GM18511 (cell line): ENCODE data around the gene SGCD.
"Not testable (repeated sequence)": the region's sequence is repeated elsewhere in the genome, so short reads cannot be mapped to it uniquely, and the experiment has no call there.

Experiments used
- ATAC-seq: cut with Tn5 transposase; IDR thresholded peaks from one replicate; pipeline ENCODE4 v1.9.1; 2021; ENCODE audit warnings: mild to moderate bottlenecking, moderate library complexity; ENCODE audit not compliant: unreplicated experiment

SGCD gene

DNA sequence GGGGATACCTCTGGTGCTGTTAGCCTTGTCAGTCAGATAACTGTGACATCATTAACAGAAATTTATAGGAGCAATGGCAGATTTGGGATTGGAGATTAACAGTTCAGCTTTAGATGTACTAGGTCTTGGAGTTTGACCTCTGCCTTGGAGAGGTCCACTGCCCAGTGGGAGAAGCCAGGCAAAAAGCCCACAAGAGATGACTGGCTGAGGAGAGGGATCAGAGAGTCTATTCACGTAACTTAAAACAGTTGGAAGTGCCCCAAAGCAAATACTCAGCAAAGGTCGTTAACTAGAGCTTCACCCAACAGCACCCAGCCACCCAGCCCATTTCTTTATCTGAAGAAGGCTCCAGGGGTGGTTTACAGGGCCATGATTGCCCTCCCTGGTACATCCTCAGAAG is 290.5 kb downstream of the SGCD start:
- no peak for ATAC-seq

DNA sequence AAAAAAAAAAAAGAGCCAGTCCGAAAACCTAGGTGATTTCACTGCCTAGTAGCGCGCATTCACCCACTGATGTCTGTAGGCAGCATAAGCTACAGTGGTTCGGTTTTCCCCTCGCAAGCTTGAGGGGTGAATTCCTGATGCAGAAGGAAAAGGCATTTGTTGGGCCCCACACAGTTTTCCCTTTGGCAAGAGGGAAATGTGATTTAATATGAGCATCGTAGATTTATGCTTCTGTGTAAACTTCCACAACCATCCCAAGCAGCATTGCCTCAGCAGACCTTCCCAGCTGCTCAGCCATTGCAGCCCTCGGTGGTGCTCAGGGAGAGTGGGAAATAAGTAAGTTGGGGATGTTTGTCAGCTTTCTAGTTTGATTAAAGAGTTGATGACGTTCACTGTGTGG is 291.6 kb downstream of the SGCD start:
- no peak for ATAC-seq

DNA sequence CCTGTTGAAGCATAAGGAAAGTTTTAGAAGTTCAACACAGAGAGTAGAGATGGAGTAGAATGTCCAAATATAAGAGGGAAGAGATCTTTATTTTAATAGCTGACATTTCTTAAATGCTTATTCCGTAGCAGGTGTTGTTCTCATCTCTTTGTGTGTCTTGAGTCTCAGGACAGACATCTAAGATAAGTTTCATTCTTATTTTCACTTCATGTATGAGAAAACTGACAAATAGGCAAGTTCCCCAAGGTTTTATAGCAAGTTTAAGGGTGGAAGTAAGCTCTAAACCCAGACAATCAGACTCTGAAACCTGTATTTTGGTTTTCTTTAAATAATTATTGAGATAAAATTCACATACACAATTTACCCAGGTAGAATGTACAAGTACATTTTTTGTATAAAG is 294.8 kb downstream of the SGCD start:
- ATAC-seq = no peak

DNA sequence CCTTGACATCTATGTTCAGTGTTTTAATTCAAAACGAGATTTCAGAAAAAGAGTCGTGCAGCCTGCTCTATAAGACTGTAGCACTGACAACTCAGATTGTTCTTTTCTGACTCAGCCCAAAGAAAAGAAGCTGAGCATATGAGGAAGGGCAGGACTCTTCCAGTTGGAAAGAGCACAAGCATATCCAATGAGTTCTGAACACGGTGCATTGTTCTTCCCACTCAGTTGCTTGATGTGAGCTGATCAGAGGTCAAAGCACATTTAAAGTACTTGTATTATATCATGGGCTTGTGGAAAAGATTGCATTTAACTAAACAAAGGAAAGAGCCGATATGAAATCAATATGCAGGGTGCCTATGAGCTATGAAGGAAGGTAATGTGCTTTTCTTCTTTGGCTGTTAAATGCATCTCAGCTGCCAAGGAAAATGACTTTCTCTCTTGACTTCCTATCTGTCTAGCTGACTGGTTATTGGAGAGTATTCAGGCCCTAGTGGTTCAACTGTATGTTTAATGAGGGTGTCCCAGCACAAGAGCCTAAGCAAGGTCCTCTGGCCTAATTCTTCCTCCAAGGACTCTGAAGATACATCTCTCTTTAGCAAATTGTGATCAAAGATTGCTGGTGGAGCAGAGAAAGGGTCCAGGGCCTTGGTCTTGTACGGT is 296.5 kb downstream of the SGCD start:
- ATAC-seq = no peak

DNA sequence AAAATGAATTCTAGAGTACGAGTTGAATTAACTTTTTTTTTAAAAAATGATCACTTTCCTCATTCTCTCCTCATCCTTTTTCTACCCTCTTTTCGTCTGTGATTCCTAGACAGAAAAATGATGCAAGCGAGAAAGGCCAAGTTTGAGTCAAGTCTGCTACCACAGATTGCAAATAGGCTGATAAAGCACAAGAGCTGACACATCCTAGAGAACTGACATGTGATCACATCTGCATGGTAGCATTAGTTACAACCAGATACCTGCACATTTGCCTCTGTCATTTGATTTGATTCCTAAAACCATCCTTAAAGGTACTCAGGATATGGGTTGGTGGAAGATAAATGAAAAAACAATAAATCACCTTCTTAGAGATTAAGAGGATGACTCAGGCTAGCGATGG is 297.7 kb downstream of the SGCD start:
- ATAC-seq = no peak

DNA sequence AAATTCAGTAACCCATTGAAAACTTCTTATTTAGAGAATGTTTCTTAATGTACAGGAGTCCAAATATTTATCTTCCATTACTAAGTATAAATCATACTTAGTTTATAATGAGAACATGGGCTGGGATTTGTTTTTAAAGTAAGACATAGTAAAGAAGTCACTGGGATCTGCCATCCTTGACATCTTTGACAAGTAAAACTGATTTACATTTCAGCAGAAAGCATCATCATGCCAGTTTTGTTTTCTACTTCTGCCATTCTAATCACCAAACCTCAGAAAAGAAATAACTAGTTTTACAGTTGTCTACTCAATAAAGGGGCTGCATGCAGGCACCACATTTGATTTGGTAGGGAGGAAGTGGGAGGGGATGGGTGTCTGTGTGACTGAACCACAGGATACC is 301.5 kb downstream of the SGCD start:
- ATAC-seq = no peak

DNA sequence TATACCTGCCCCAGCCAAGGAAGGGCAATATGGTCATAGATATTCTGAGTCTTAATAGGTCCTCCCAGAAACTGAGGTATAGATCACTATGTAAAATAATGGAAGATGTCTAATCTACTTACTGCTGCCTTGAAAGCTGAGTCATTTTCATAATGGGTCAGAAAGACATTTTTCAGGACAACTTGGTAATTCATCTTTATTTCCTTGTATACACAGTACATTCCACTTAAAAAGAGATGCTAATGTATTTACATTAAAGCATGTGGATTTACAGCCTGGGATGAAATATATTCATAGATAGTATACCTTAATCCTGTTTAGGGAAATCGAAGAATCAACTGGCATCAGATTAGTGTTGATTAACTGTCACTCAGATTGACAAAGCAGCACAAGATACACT is 304.0 kb downstream of the SGCD start:
- ATAC-seq = no peak

DNA sequence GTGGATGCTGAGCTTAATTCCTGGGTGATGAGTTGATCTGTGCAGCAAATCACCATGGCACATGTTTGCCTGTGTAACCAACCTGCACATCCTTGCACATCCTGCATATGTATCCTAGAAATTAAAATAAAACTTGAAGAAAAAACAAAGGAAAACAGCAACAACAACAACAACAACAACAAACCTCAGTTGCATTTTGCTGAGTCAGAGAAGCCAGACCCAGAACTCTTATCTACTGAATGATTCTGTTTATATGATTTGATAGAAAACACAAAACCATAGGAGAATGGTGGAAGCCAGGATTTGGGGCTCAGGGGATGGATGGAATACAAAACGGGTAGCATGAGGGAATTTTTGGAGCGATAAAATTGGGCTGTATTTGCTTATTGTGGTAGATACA is 307.3 kb downstream of the SGCD start:
- ATAC-seq = no peak

DNA sequence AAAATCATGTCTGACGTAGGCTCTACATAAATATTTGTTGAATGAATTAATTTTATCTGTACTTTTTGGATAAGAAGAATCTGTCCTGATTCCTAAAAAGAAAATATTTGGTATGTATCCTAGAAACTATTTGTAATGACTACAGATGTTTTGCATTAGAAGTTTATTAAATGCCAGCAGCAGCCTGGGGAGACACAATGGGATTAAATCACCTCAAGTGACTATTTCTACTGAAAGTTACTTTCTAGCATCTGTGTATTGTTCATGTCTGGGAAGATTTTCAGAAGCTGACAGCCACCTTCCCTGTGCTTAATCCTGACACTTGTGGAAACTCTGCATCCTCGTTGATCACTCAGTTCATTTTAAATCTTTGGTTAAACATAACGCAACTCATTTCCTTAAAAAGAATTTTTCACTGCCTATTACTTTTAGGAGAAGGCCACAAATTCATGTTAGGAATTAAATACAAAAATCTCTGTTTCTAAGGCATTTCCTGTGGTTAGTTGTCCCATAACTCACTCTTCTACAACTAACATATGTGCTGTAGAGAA is 313.8 kb downstream of the SGCD start:
- no peak for ATAC-seq

DNA sequence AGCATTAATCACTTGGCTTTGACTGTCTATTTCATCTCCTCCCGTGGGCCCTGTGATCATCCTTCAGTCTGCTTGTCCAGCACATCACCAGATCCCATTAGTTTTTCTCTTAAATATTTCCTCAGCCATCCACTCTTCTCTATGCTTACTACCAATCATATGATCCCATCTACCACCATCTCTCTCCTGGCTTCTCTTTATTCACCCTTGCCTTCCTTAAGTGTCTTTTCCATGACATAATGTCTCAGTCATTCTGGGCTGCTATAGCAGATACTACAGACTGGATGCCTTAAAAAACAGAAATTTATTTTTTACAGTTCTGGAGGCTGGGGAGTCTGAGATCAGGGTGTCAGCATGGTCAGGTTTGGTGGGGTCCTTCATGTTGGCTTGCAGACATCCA is 314.7 kb downstream of the SGCD start:
- ATAC-seq = no peak

DNA sequence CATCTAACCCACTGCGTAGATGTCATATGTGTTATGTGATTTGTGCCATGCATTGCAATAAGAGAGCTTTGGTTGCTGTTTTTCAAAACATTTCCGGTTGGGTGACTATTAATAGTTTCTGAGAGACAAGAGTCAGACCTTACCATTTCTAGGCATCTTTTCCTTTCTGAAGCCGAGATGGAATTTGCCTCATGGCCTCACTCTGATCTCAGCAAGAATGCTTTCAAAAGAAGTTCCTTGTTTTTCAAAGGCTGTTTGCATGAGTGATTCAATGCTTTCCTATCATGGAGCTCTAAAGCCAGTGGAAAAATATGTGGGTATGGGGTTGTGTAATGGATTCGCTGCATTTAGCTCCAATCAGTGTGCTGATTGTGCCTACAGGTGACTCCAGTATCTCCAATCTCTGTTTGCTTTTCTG is 320.1 kb downstream of the SGCD start:
- ATAC-seq = no peak

DNA sequence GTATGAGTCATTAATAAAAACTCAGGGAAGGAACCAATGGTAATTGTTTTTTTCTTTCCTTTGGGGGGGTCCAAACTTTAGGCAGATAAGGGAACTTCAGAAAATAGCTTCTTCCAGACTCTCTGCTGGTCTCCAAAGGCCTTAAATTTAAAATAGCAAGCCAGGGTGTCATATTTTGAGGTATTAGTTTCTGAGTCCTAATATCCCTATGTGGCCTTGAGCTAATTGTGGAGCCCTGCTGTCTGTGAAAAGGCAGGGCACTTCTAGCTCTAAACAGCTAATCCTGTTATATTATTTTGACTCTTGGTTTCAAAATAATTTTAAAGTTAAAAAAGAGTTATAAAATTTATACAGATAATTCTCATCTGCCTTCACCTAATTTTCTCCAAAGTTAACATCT is 327.5 kb downstream of the SGCD start:
- no peak for ATAC-seq

DNA sequence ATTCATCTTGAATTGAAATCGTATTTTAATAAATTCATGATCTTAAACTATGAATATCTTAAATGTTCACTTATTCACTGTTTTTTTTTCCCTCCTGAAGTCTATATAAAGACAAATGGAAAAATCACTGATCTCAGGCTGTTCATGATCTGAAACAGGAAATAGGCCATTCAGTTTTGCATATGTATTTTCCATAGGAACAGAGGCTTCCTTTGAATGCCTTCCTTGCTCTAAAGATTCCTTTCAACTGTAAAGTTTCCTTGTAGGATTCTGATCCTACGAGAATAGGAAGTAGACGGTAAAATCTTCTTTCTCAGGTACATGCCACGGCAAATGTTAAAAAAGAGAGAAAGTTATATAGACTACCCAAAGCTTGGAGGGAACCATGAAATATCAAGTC is 328.8 kb downstream of the SGCD start:
- ATAC-seq = no peak

DNA sequence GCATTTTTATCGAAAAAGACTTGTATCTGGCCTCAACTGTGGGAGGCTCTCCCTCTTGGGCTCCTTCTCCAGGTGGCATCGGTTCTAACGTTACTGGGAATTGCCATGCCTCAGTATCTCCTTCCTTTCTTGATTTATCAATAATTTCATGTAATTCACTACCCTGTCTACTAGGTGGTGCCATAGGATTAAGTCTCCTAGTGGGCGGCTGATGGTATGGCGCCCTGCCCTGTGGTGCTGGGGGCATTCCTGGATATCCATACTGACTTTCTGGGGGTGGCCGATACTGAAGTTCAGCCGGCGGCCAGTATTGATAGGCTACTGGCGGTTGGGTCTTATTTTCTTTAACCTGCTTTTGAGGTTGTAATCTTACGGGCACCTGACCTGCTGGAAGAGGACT is 337.9 kb downstream of the SGCD start:
- ATAC-seq = not testable (repeated sequence)

DNA sequence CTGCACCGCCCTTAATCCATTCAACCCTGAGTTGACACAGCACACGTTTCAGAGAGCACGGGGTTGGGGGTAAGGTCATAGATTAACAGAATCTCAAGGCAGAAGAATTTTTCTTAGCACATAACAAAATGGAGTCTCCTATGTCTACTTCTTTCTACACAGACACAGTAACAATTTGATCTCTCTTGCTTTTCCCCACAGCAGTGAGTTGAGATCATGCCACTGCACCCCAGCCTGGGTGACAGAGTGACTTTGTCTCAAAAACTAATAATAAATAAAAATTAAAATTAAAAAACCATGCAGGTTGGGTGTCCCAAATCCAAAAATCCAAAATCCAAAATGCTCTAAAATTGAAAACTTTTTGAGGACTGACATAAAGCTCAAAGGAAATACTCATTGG is 339.7 kb downstream of the SGCD start:
- not testable (repeated sequence) for ATAC-seq

DNA sequence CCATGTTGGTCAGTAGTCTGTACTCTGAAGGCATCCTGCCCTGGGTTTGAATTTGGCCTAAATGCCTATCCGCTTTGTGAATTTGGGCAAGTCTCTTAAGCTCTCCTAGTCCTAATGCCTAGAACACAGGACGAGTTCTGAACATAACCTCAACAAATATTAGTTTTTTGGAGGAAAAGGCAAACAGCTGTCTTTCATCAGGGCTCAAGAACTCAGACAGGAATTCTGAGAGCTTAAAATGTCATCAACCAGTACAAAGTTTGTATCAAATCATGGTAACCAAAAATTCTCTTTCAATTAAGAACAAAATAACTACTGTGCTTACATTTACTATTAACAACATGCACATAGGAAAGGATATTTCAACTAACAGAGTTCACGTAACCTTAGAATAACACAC is 340.7 kb downstream of the SGCD start:
- no peak for ATAC-seq

DNA sequence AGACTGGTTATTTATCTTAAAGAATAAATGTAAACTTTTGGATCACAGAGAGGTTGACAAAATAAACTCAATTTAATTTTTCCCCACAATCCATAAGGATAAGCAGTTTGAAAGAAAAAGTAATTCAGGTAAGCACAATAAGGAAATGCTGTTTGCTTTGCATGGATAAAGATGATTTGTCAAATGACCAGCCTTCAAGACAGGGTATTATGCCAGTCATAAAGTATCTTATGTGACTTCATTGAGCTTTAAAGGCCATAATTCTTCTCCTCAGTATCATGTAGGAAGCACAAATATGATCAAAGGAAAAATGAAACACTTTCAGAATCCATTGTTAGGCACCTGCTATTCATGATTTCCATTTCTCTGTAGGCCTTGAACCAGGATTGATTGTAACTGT is 342.5 kb downstream of the SGCD start:
- ATAC-seq = no peak

DNA sequence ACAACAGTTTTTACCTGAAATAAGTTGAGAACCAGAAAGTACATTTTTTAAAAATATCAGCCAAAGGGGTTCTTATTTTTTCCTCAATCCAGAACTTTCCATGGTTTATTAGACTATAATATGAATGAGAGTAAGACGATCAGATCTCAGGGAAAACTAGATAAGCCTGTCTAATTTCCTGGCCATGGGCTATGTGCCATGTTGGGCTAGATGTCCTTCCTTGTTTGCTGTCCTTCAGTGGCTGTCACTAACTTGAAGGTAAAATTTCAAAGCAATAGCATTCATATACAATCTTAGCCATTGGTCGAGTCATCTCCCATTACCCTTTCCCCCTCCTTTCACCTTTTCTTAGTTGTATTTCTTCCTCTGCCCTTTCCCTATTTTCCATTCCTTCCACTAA is 343.7 kb downstream of the SGCD start:
- ATAC-seq = no peak

DNA sequence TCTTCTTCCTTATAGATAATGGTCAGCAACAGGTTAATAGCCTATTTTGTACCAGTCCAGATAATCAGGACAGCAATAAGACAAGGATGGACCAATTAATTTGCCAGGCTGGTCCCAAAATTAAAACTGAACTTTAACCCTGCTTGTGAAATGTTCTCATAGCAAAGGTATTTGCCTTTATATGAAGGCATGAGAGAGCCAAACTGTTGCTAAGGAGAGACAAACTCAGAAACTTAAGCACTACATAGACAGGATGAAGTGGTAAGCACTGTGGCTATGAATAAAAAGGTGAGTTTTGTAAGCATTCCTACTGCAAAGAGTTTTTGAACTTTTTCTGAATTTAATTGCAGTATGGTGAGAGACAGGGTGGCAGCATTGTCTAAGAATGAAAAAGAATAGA is 348.4 kb downstream of the SGCD start:
- no peak for ATAC-seq

DNA sequence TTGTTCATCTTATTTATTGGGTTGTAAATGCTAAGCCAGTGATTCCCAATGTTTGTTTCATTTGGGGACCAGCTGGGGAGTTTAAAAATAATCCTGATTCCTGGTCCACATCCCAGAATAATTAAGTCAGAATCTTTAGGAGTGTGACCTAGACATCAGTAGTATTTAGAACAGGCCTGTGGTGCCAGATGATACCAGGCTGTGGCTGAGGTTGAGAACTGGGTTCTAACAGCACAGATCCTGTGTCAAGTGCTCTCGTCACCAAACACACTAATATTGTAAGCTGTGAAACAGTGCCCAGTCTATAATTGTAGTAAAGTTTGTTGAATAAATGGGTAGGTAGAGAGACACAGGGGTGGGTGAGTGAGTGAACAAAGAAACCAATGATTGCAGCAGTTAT is 351.0 kb downstream of the SGCD start:
- no peak for ATAC-seq

DNA sequence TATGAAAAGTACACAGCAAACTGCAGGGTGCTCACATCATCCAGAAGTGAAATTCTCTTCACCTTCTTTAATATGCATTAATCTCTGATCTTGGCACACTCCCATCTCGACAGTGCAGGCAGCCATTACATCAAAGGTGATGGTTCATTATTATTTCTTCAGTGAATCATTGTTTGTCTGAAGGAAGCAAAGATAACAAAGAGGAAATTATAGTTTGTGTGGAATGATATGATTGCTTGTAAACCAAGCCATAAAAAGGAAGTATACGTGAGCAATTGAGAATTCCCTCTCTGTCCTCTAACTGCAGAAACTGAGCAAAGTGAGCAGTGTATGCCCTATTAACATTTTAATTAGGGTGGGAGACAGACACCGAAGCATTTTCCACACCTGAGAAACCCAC is 351.5 kb downstream of the SGCD start:
- no peak for ATAC-seq

DNA sequence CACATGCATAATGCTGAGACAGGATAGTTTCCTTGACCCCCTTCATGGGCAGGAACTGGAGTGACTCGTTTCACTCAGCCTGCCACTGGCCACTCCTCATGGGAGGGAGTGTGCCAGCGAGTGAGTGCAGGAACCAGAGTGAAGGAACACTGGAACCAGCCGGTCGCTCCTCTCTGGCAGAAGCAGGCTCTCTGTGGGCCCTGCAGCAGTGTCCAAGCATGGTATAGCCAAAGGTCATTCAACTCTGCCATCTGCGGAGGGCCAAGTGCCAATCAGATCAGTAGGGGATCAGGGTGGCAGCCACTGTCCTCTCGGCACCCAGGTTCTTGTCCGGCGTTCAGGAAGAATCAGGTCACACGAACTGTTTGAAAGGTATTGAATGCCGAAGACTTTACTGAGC is 353.9 kb downstream of the SGCD start:
- ATAC-seq = no peak

DNA sequence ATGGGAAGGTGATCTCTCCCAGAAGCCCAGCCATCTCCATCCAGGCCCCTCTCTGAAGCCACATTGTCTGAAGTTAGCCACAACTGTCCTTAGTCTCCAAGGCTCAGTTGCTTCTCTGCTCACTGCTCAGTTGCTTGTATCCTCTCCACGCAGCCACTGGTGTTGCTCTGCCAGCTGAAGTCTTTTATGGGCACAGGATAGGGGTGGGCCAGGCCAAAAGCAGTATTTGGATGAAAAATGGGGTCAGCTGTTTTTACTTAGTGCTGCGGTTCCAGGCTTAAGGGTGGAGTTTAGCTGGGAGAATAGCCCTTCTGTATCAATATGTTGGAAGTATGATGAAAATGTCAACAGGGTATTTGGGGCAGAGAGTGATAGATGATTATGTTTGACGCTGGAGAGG is 354.3 kb downstream of the SGCD start:
- no peak for ATAC-seq
